Lower leg skin (tissue), 4 donors: ENCODE results near the gene SNAPC5. TPM values are rescaled to one million over a fixed set of nuclear protein-coding genes. Genes with fewer than 3 reads are reported as not detected.

Experiments used
- DNase-seq, 2 donors: peaks; one replicate each; pipeline ENCODE4 v3.0.0-alpha.2; 2019; ENCODE audit warnings: low spot score in 2 of 2
- H3K4me3 ChIP-seq: fragments of 200-600 bp; sonication (generic); 2 replicates; pipeline ENCODE4 v1.5.1; 2017; ENCODE audit warnings: mild to moderate bottlenecking, low read depth; ENCODE audit not compliant: poor library complexity, severe bottlenecking
- POLR2A ChIP-seq, 2 donors: fragments of 450-650 bp; IDR thresholded peaks; one replicate each; pipeline ENCODE4 v1.6.1; 2016 to 2017; ENCODE audit warnings: antibody characterized with exemption in 2 of 2, mild to moderate bottlenecking in 1 of 2, moderate library complexity in 1 of 2
- WGBS, 2 donors: methylation state at CpG; one replicate each; pipeline ENCODE4 v1.1.5; 2018; 5-methylcytosine and 5-hydroxymethylcytosine counted together
- intact Hi-C: fragments of 100-400 bp; cut with DNase I; formaldehyde crosslinking; loops from one replicate; pipeline ENCODE4 v1.15.0; 2023; ENCODE audit warnings: low total_unique reads
- total RNA-seq, 4 donors: library from RNA; depleted of rRNA; stranded (reverse); fragments of >200 nt; gene quantifications; one replicate each; pipeline ENCODE4 v1.1.0, GENCODE V29; 2016
- TF ChIP-seq, protein P1 (sequence below), 3 donors: fragments of 450-650 bp; IDR thresholded peaks; one replicate each; pipeline ENCODE4 v1.5.1; 2016; ENCODE audit warnings: antibody characterized with exemption in 3 of 3, mild to moderate bottlenecking in 3 of 3, moderate library complexity in 2 of 3

Gene SNAPC5, protein sequence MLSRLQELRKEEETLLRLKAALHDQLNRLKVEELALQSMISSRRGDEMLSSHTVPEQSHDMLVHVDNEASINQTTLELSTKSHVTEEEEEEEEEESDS
- 10 to 100 TPM; 17.1 to 26.3 (median 23.6) TPM for total RNA-seq

DNA sequence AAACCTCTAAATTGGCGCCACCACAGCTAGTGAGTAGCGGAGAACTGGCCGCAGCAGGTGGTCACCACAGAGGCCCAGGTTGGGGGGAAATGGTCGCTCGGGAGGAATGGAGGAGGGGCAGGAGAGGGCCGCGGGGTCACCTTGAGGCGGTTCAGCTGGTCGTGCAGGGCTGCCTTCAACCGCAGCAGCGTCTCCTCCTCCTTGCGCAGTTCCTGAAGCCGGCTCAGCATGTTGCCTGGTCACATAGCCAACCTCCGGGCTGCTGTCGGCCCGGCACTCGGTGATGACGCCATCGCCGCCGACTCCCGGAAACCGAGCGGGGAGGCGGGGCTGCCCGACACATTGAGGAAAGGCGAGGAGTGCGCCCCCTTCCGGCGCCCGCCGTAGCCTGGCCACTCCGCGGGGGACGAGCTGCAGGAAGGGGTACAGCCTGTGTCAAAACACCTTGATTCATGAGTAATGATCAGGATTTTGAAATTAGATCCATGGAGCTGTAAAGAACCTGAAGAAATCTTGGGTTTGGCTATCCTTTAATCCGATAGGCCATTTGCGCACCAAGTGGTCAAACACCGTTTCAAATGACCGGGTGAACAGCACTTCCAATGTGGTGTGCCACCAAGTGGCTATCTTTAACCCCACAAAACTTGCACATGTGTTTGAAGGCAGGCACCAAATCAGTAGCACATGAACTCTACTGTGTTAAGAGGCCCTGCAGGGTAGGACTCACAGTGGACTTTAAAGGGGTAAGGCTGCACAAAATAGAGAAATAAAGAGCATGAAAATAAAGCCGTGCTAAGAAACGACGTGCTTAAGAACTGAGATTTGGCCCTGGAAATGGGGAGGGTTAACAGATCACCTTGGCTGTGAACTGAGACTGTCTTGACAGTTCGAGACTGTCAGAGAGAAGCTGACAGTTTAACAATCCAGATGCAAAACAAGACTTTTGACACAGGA lies at the start of gene SNAPC5:
Gene SNAPC5 (minus strand): TSS at position 261 of the 954 bp plus-strand sequence. CDS start 31 bp downstream, at position 230.
- 11 to 17% methylated on average over 18 to 33 of the region's 43 CpGs for WGBS, 2 donors
- peak; percentile 95 to 99 for DNase-seq
- intact Hi-C loops = loop anchor here (10.0 kb wide), 1 partner anchor 113 kb away; the partner anchor contains the start of gene MAP2K1
- H3K4me3 ChIP-seq = peak within 1 kb of the TSS; percentile 81
- no peak for TF ChIP-seq POLR2A (IDR thresholded peaks at IDR 0.05)
- TF ChIP-seq, protein P1, sequence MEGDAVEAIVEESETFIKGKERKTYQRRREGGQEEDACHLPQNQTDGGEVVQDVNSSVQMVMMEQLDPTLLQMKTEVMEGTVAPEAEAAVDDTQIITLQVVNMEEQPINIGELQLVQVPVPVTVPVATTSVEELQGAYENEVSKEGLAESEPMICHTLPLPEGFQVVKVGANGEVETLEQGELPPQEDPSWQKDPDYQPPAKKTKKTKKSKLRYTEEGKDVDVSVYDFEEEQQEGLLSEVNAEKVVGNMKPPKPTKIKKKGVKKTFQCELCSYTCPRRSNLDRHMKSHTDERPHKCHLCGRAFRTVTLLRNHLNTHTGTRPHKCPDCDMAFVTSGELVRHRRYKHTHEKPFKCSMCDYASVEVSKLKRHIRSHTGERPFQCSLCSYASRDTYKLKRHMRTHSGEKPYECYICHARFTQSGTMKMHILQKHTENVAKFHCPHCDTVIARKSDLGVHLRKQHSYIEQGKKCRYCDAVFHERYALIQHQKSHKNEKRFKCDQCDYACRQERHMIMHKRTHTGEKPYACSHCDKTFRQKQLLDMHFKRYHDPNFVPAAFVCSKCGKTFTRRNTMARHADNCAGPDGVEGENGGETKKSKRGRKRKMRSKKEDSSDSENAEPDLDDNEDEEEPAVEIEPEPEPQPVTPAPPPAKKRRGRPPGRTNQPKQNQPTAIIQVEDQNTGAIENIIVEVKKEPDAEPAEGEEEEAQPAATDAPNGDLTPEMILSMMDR (IDR thresholded peaks at IDR 0.05) = peak in 2 of 3 donors; percentile 79 to 88

DNA sequence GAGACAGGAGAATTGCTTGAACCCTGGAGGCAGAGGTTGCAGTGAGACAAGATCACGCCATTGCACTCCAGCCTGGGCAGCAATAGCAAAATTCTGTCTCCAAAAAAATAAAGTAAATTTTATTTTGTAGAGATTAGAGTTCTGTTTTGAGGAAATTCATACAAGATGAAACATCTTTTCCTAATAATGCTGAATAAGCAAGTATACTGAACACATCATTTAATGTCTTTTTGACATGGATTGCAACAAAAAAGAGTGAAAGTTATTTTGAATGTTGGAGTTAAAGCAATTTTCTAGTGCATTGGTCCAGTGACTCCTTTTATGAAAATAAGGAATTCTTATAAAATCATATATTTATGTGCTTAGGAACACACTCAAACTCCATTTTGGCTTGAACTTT lies 47.7 kb upstream of the SNAPC5 start:
- DNase-seq = no peak
- WGBS, 2 donors = 100% methylated on average over 1 of the region's 1 CpG
- no peak overlapping the region for H3K4me3 ChIP-seq
- TF ChIP-seq, protein P1 (IDR thresholded peaks at IDR 0.05) = no peak
- TF ChIP-seq POLR2A (IDR thresholded peaks at IDR 0.05) = no peak
- intact Hi-C loops = no loop called here

DNA sequence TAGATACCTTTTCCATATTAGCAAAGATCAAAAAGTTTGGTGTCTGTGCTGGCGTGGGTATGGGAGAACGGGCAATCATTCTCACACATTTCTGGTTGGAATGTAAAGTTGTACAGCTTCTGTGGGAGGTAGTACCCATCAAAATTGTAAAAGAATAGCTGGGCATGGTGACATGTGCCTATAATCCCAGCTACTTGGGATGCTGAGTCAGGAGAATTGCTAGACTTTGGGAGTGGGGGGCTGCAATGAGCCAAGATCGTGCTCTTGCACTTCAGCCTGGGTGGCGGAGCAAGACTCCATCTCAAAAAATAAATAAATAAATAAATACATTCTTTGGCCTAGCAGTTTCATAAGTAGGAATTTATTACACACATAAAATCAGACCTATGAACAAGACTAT lies 45.3 kb upstream of the SNAPC5 start:
- 99 to 100% methylated on average over 4 of the region's 4 CpGs for WGBS, 2 donors
- H3K4me3 ChIP-seq = no peak overlapping the region
- intact Hi-C loops = no loop called here
- no peak for DNase-seq
- no peak for TF ChIP-seq POLR2A (IDR thresholded peaks at IDR 0.05)
- TF ChIP-seq, protein P1 (IDR thresholded peaks at IDR 0.05) = no peak

DNA sequence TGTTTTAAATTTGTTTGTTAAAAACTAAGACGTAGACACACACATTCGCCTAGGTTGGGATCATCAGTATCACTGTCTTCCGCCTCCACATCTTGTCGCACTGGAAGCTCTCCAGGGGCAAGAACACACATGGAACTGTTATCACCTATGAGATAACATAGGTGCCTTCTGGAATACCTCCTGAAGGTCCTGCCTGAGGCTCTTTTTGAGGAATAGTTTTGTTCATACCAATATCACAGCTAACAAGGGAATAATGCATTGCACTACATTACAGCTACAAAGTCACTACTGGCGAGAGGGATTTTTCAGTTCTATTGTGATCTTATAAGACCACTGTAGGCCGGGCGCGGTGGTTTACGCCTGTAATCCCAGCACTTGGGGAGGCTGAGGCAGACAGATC lies 37.5 kb upstream of the SNAPC5 start:
- intact Hi-C loops = no loop called here
- WGBS, 2 donors = 93 to 97% methylated on average over 9 of the region's 9 CpGs
- no peak for DNase-seq
- H3K4me3 ChIP-seq = no peak overlapping the region
- TF ChIP-seq, protein P1 (IDR thresholded peaks at IDR 0.05) = no peak
- TF ChIP-seq POLR2A (IDR thresholded peaks at IDR 0.05) = no peak

DNA sequence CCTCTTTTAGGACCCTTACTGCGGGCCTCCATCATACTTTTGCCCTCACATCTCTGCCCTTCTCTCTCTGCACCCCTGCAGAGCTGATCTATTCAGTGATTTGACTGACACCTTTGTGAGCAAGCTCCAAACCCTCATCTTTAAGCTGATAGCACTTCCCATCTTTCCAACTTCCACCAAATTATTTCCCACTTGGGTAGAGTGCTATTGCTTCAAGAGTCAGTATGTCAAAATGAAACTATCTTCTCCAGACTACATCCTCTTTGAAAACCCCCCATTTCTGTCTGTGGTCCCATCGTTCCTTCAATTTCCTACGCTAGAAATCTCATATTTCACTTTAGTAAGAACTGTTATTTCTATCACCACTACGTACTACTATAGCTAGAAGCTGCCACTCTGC lies 27.3 kb upstream of the SNAPC5 start:
- WGBS, 2 donors = 65 to 87% methylated on average over 4 of the region's 4 CpGs
- intact Hi-C loops = no loop called here
- no peak for DNase-seq

More for the DNA sequence above, 27.3 kb upstream of the SNAPC5 start:
- H3K4me3 ChIP-seq = no peak overlapping the region
- TF ChIP-seq, protein P1 (IDR thresholded peaks at IDR 0.05) = no peak
- TF ChIP-seq POLR2A (IDR thresholded peaks at IDR 0.05) = no peak
